PC-3 (cell line): Measurements from ENCODE around the gene EHD4. TPM values are rescaled to one million over a fixed set of nuclear protein-coding genes. Genes with fewer than 3 reads are reported as not detected.

Experiments
- ATAC-seq: fragments of 200-7000 bp; cut with Tn5 transposase; 2 replicates; pipeline ENCODE4 v1.9.1; 2020; ENCODE audit warnings: mild to moderate bottlenecking, moderate library complexity
- BruUV-seq: library from RNA; stranded (reverse); fragments of 400-500 nt; replicated peaks from 2 replicates; lab custom pipeline; 2021; lab: Mats Ljungman, UMichigan
- CTCF ChIA-PET: fragments of 300-600 bp; sonication (Branson Sonifier 250); formaldehyde crosslinking; loops from one replicate; lab custom pipeline; 2022; ENCODE audit warnings: antibody characterized with exemption; lab: Charles Lee
- POLR2A ChIA-PET: fragments of 300-600 bp; sonication (Branson Sonifier 250); formaldehyde crosslinking; loops from one replicate; lab custom pipeline; 2022; ENCODE audit warnings: antibody characterized with exemption; ENCODE audit not compliant: unreplicated experiment; lab: Charles Lee
- DNase-seq: peaks from one replicate; pipeline ENCODE4 v3.0.0-alpha.2; 2015
- H2AFZ ChIP-seq: fragments of 300-600 bp; sonication (generic); 2 replicates; pipeline ENCODE4 v1.6.0; 2016; ENCODE audit warnings: antibody characterized with exemption, low read length
- H3F3A ChIP-seq: fragments of 300-600 bp; sonication (generic); one replicate; pipeline ENCODE4 v1.6.0; 2017; ENCODE audit warnings: antibody characterized with exemption, low read length, control low read depth, mild to moderate bottlenecking; ENCODE audit not compliant: unreplicated experiment
- H3K27ac ChIP-seq: fragments of 300-600 bp; sonication (generic); 2 replicates; pipeline ENCODE4 v1.5.1; 2016; ENCODE audit warnings: mild to moderate bottlenecking, low read length
- H3K27me3 ChIP-seq: fragments of 300-600 bp; sonication (generic); 2 replicates; pipeline ENCODE4 v1.6.1; 2016; ENCODE audit warnings: low read length, mixed read lengths
- H3K36me3 ChIP-seq: fragments of 300-600 bp; sonication (generic); 2 replicates; pipeline ENCODE4 v1.6.1; 2016; ENCODE audit warnings: low read depth, mixed run types, low read length, mixed read lengths
- H3K4me1 ChIP-seq: fragments of 300-600 bp; sonication (generic); 2 replicates; pipeline ENCODE4 v1.5.1; 2016; ENCODE audit warnings: low read length; ENCODE audit not compliant: insufficient read depth
- H3K4me2 ChIP-seq: fragments of 300-600 bp; sonication (generic); 2 replicates; pipeline ENCODE4 v1.6.0; 2016; ENCODE audit warnings: low read length
- H3K4me3 ChIP-seq: fragments of 300-600 bp; sonication (generic); 2 replicates; pipeline ENCODE4 v1.5.1; 2016; ENCODE audit warnings: mild to moderate bottlenecking, low read length, mixed read lengths
- H3K79me2 ChIP-seq: fragments of 300-600 bp; sonication (generic); 2 replicates; pipeline ENCODE4 v1.6.1; 2017; ENCODE audit warnings: low read length, mixed read lengths
- H3K9ac ChIP-seq: fragments of 300-600 bp; sonication (generic); 2 replicates; pipeline ENCODE4 v1.6.0; 2016; ENCODE audit warnings: mild to moderate bottlenecking, low read length
- H3K9me2 ChIP-seq: fragments of 300-600 bp; sonication (generic); replicated peaks from 2 replicates; pipeline ENCODE4 v1.6.1; 2016; ENCODE audit warnings: mixed run types, low read length, mixed read lengths
- H3K9me3 ChIP-seq: fragments of 300-600 bp; sonication (generic); 2 replicates; pipeline ENCODE4 v1.6.1; 2016; ENCODE audit warnings: low read length, mixed read lengths
- H4K20me1 ChIP-seq: fragments of 300-600 bp; sonication (generic); 2 replicates; pipeline ENCODE4 v1.6.1; 2016; ENCODE audit warnings: low read length, mixed read lengths
- EZH2 ChIP-seq: fragments of 300-600 bp; sonication (generic); IDR thresholded peaks from one replicate; pipeline ENCODE4 v1.6.1; 2017; ENCODE audit warnings: antibody characterized with exemption, mild to moderate bottlenecking, low read length; ENCODE audit not compliant: unreplicated experiment
- EZH2phosphoT487 ChIP-seq: fragments of 300-600 bp; sonication (generic); IDR thresholded peaks from 2 replicates; pipeline ENCODE4 v1.6.1; 2018; ENCODE audit warnings: mild to moderate bottlenecking, antibody characterized with exemption, low read length, borderline replicate concordance
- intact Hi-C: fragments of 100-400 bp; cut with micrococcal nuclease; formaldehyde crosslinking; loops from 2 replicates; pipeline ENCODE4 v1.9.0; 2023
- total RNA-seq: library from RNA; depleted of rRNA; stranded (reverse); fragments of >200 nt; gene quantifications from 2 replicates; pipeline ENCODE4 v1.2.3, GENCODE V29; 2014
- TF ChIP-seq, protein P1 (sequence below): fragments of 300-600 bp; sonication (generic); conservative IDR thresholded peaks from 2 replicates; pipeline ENCODE4 v1.5.1; 2017; ENCODE audit warnings: antibody characterized with exemption, low read depth, mild to moderate bottlenecking, low read length

The EHD4 gene
- total RNA-seq, 1 experiment from 2014 or later = 57.8 TPM

DNA sequence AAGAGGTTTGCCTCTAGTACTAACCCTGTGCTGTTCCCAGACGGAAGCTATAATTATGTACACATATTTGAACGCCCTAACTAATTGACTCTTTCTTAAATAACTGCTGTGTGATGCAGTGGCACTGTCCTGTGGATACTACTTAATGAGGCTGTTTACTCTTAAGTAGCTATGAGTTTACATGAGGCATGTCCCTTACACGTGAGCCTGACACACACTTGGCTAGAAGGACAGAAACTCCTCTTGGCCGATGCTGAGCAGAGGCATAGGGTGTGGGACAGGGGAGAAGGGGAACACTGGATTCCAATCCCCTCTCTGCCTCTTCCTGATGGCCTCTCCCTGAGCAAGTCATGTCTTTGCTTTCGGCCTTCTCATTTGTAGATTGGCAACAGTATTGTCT is 21.9 kb downstream of the EHD4 start:
- Histone ChIP-seq H3K4me3 (no peak overlapping the region), H3K36me3 (peaks cover 41% of the 10 kb centered on the region), H3K27ac (no peak overlapping the region), H3F3A (no peaks in the 10 kb centered on the region), H3K9me3 (no peaks in the 10 kb centered on the region), H3K4me2 (no peak overlapping the region), H4K20me1 (peaks cover 13% of the 10 kb centered on the region; the same call in 1 of the 2 replicates), H3K4me1 (peaks cover 4% of the 10 kb centered on the region; the same call in 1 of the 2 replicates), H2AFZ (no peak overlapping the region), H3K9me2 (no peaks in the 10 kb centered on the region), H3K27me3 (no peaks in the 10 kb centered on the region), H3K79me2 (peaks cover 72% of the 10 kb centered on the region), H3K9ac (no peak overlapping the region)
- POLR2A ChIA-PET = no interaction called here
- ATAC-seq = no peak
- no peak for DNase-seq
- CTCF ChIA-PET = no interaction called here
- TF ChIP-seq EZH2phosphoT487 = no peak
- TF ChIP-seq, protein P1, sequence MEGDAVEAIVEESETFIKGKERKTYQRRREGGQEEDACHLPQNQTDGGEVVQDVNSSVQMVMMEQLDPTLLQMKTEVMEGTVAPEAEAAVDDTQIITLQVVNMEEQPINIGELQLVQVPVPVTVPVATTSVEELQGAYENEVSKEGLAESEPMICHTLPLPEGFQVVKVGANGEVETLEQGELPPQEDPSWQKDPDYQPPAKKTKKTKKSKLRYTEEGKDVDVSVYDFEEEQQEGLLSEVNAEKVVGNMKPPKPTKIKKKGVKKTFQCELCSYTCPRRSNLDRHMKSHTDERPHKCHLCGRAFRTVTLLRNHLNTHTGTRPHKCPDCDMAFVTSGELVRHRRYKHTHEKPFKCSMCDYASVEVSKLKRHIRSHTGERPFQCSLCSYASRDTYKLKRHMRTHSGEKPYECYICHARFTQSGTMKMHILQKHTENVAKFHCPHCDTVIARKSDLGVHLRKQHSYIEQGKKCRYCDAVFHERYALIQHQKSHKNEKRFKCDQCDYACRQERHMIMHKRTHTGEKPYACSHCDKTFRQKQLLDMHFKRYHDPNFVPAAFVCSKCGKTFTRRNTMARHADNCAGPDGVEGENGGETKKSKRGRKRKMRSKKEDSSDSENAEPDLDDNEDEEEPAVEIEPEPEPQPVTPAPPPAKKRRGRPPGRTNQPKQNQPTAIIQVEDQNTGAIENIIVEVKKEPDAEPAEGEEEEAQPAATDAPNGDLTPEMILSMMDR = no peak
- no peak for TF ChIP-seq EZH2
- intact Hi-C loops = no loop called here
- no TSS peak for BruUV-seq

DNA sequence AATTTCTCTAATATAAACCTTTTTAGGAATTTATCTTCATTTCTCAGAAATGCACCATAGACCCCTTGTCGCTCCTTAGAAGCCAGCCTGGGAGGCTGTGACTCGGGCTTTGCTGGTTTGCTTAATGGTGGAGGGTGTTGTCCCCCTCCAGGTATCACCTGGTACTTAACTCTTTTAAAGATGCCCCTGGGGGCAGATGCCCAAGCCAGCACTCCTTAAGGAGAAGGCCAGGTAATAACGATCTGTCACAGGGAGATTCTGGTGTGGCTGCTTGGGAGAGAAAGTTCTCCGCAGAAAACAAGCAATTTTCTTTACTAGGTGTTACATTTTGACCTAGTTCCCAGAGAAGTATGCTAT is 22.3 kb downstream of the EHD4 start:
- ATAC-seq (no peak), DNase-seq (no peak)
- no peak overlapping the region for H3K9ac ChIP-seq
- no peak overlapping the region for H3K4me2 ChIP-seq
- ChIA-PET POLR2A (no interaction called here), CTCF (no interaction called here)
- no peaks in the 10 kb centered on the region for H3F3A ChIP-seq
- peaks cover 8% of the 10 kb centered on the region for H3K4me1 ChIP-seq
- intact Hi-C loops = no loop called here
- H3K4me3 ChIP-seq = no peak overlapping the region
- H4K20me1 ChIP-seq = peaks cover 9% of the 10 kb centered on the region; the same call in 1 of the 2 replicates
- no TSS peak for BruUV-seq
- no peaks in the 10 kb centered on the region for H3K27me3 ChIP-seq
- peaks cover 72% of the 10 kb centered on the region for H3K79me2 ChIP-seq
- no peak for TF ChIP-seq EZH2phosphoT487
- TF ChIP-seq, protein P1 = no peak
- no peak for TF ChIP-seq EZH2
- H3K27ac ChIP-seq = no peak overlapping the region
- no peaks in the 10 kb centered on the region for H3K9me2 ChIP-seq
- H3K9me3 ChIP-seq = no peaks in the 10 kb centered on the region
- H3K36me3 ChIP-seq = peaks cover 41% of the 10 kb centered on the region
- no peak overlapping the region for H2AFZ ChIP-seq

DNA sequence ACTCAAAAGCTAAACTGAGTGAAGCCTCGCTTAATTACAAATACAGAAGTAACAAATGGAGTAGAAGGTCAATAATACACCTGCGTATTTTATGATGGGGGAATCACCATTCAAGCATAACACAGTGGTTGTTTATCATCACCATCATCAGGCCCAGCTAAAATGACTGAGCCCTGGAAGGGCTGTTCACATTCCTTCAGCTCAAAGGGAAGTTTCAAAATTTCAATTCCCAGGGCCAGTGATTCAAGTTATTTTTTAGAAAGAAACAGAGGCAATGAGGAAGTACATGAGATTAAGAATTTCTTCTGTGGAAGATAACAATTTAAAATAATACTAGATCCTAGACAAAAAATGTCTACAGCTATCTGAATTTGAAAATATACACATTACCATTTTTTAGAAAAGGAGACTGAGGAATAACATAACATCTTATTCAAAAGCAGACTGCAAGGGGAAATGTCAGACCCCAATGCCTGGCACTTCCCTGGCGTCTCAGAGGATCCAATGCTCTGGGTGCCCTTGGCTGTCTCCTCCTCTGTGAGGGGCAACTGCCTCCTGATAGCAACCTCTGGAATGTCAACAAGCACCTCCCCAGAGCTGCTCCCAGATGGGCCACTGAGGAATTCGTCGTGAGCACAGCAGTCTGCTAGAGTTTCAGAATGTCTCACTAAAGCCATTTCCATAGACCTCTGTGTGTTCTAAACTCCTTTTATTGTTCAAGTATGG is 22.8 kb downstream of the EHD4 start:
- no peak overlapping the region for H3K4me3 ChIP-seq
- no peak overlapping the region for H3K27ac ChIP-seq
- H3K9me3 ChIP-seq = no peaks in the 10 kb centered on the region
- H4K20me1 ChIP-seq = 0 out of 2 replicates have a peak, but pooled peaks cover 4% of the 10 kb centered on the region
- H3K36me3 ChIP-seq = peaks cover 41% of the 10 kb centered on the region
- H3K4me1 ChIP-seq = peaks cover 13% of the 10 kb centered on the region
- BruUV-seq = no TSS peak
- H3K9ac ChIP-seq = no peak overlapping the region
- ChIA-PET POLR2A (interaction anchor here (0.7 kb wide), 1 partner anchor 22 kb away, joined by 3 read pairs; no protein-coding TSS in a partner anchor), CTCF (no interaction called here)
- H3K79me2 ChIP-seq = peaks cover 71% of the 10 kb centered on the region
- no peaks in the 10 kb centered on the region for H3K27me3 ChIP-seq
- no peaks in the 10 kb centered on the region for H3F3A ChIP-seq
- H3K4me2 ChIP-seq = no peak overlapping the region
- no peak for DNase-seq
- ATAC-seq = no peak
- TF ChIP-seq EZH2 = no peak
- TF ChIP-seq, protein P1 = no peak
- TF ChIP-seq EZH2phosphoT487 = no peak
- intact Hi-C loops = no loop called here
- no peak overlapping the region for H2AFZ ChIP-seq
- H3K9me2 ChIP-seq = no peaks in the 10 kb centered on the region
